ENCODE results near the gene PRR7. TPM values are rescaled to one million over a fixed set of nuclear protein-coding genes. Genes with fewer than 3 reads are reported as not detected.
A peak's percentile ranks its signal among the peaks of the same experiment; 100 is the strongest.

The PRR7 gene
- total and polyA plus RNA-seq, 2 of the 13 experiments (the other 11 are each of a cell fraction or from before 2014, with no cell fraction given): 4.8 to 5.0 TPM

GRCh38 chr5:177456591-177456964, 10.0 kb downstream of the PRR7 start:
- Histone ChIP-seq H3K79me2 (ENCODE audit: insufficient read depth, low read length) (peaks cover 5% of the 10 kb centered on the region), H3K36me3 (replicated peaks in 1 of 2; ENCODE audit: control insufficient read depth in 1 of 2, insufficient read depth in 2 of 2, low read length in 2 of 2) (peaks cover 0 to 7% of the 10 kb centered on the region in 2 experiments; a peak in 2 of 5 replicates), H3K9ac (ENCODE audit: insufficient read depth, low read depth, low read length) (no peak overlapping the region), H3K4me2 (ENCODE audit: low read depth, low read length) (no peak overlapping the region), H3K4me1 (ENCODE audit: insufficient read depth, low read length) (peaks cover 29% of the 10 kb centered on the region), H3K27ac (ENCODE audit: extremely low read length, insufficient read depth, low read length) (no peak overlapping the region), H3K9me3 (ENCODE audit: low read length) (no peaks in the 10 kb centered on the region), H3K27me3 (ENCODE audit: control insufficient read depth in 1 of 2, insufficient read depth in 2 of 2, low read length in 2 of 2) (no peaks in the 10 kb centered on the region; a peak in 1 of 5 replicates), H3K4me3 (replicated peaks in 1 of 3; ENCODE audit: insufficient read depth in 1 of 3, low read depth in 2 of 3, low read length in 3 of 3) (no peak overlapping the region), H2AFZ (ENCODE audit: low read length) (no peak overlapping the region), H4K20me1 (ENCODE audit: insufficient read depth, low read length) (peaks cover 12% of the 10 kb centered on the region; the same call in 1 of the 2 replicates)
- in situ Hi-C loops (cut with HindIII; ENCODE audit: extremely low pct_ligation_motif_present, low pct_unique_long_range_greater_than_20kb): loop anchor here (5.0 to 25.0 kb wide), 2 partner anchors 69 to 344 kb away; no protein-coding TSS in a partner anchor
- ChIA-PET CTCF (ENCODE audit: low intra/inter-chr PET ratio, low total read pairs) (interaction anchor here (1.7 to 4.8 kb wide), 6 partner anchors 9 to 138 kb away, joined by 4 to 54 read pairs (median 10); no protein-coding TSS in a partner anchor), POLR2A (interaction anchor here (1.2 to 2.8 kb wide), 2 partner anchors 30 to 78 kb away, joined by 17 to 24 read pairs; partner anchors contain the start of gene GRK6)
- 40% methylated on average over 12 of the region's 12 CpGs for WGBS (ENCODE audit: low lambda C conversion rate)
- ATAC-seq (no peak), DNase-seq (ENCODE audit: low spot score) (no peak), FAIRE-seq (no peak)
- no TSS peak for BruUV-seq (replicated peaks)
- no peak for TF ChIP-seq ZNF780A (CRISPR knock-in tag; IDR thresholded peaks at IDR 0.05)
- TF ChIP-seq CHCHD3 (CRISPR knock-in tag; IDR thresholded peaks at IDR 0.05): no peak
- TF ChIP-seq SP4 (CRISPR knock-in tag; IDR thresholded peaks at IDR 0.05): no peak
- TF ChIP-seq MTF1 (CRISPR knock-in tag; IDR thresholded peaks at IDR 0.05): no peak
- 0 out of 2 replicates have a peak, but pooled peaks have one; percentile 0 for TF ChIP-seq MAZ (IDR thresholded peaks at IDR 0.05; ENCODE audit: borderline replicate concordance, low read depth, low read length)
- TF ChIP-seq MAZ (CRISPR knock-in tag; IDR thresholded peaks at IDR 0.05; ENCODE audit: low read depth): no peak
- no peak for TF ChIP-seq GLMP (CRISPR knock-in tag; IDR thresholded peaks at IDR 0.05; ENCODE audit: borderline replicate concordance)
- TF ChIP-seq FOXJ3 (CRISPR knock-in tag; IDR thresholded peaks at IDR 0.05; ENCODE audit: borderline replicate concordance): no peak
- TF ChIP-seq POLR2G (IDR thresholded peaks at IDR 0.05; ENCODE audit: low read depth, low read length): 0 out of 2 replicates have a peak, but pooled peaks have one; percentile 3
- no peak for TF ChIP-seq ZNF616 (CRISPR knock-in tag; IDR thresholded peaks at IDR 0.05; ENCODE audit: low read depth)
- no peak for TF ChIP-seq CREB1 (IDR thresholded peaks at IDR 0.05)
- TF ChIP-seq CREB1 (CRISPR knock-in tag; IDR thresholded peaks at IDR 0.05): peak; percentile 35; the same call in 1 of the 2 replicates
- TF ChIP-seq ZNF576 (CRISPR knock-in tag; IDR thresholded peaks at IDR 0.05): no peak
- no peak for TF ChIP-seq SOX13 (IDR thresholded peaks at IDR 0.05)
- TF ChIP-seq SOX13 (CRISPR knock-in tag; conservative IDR thresholded peaks at IDR 0.05 in 1 of 2, IDR thresholded peaks at IDR 0.05 in 1 of 2): no peak
- TF ChIP-seq MEIS2 (CRISPR knock-in tag; IDR thresholded peaks at IDR 0.05): no peak
- TF ChIP-seq ZNF432 (CRISPR knock-in tag; IDR thresholded peaks at IDR 0.05; ENCODE audit: borderline replicate concordance): no peak
- no peak for TF ChIP-seq PHF8 (CRISPR knock-in tag; IDR thresholded peaks at IDR 0.05)
- TF ChIP-seq ZNF709 (CRISPR knock-in tag; IDR thresholded peaks at IDR 0.05): no peak
- intact Hi-C loops (cut with micrococcal nuclease; ENCODE audit: unreplicated experiment): loop anchor here (2.0 kb wide), 2 partner anchors 40 to 86 kb away; partner anchors contain the start of gene PDLIM7

Measured in HepG2 (cell line).